ENCODE results near the gene C1orf174.

Gene C1orf174

DNA sequence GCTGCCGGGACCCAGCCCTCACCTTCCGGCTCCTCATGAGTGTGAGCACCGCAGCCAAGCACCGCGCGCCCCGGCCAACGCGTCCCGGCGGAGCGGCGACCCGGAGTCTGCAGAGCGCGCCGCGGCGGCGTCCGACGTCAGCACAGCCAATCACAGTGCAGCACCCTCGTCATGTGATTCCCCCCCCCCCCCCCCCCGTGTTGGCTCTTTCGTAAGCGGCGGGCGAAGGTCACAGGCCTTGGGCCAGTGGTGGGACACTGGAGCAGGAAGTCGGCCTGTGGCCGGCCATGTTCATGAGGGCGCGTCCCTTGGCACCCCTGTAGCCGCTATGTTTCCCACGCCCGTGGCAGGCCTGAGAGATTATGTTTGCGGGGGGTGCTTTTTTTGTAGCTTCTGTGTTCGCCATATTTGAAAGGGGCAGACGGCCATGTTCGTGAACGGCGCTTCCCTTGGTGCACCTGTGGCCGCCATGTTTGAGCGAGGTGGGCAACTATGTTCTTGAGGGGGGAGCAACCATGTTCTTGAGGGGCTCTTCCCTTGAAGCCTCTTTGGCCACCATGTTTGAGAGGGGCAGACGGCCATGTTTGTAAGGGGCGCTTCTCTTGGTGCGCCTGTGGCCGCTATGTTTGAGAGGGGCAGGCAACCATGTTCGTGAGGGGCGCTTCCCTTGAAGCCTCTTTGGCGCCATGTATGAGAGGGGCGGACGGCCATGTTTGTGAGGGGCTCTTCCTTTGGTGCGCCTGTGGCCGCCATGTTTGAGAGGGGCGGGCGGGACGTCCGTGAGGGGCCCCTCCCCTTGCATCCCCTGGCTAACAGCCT is at the start of gene C1orf174:
C1orf174 (minus strand) TSS at position 123 of the 819 bp plus-strand sequence; CDS start at position 37, 86 bp downstream.
- H3K4me3 Mint-ChIP-seq: peak within 1 kb of the TSS; percentile 95
- peak; percentile 74 to 94 for DNase-seq (ENCODE audit: low spot score in 2 of 2)
- H3K9me3 Mint-ChIP-seq: peaks cover 3% of the 10 kb centered on the region
- peaks cover 13% of the 10 kb centered on the region for H3K36me3 Mint-ChIP-seq
- peak within 1 kb of the TSS; percentile 99 for H3K27ac Mint-ChIP-seq
- peak; percentile 83 for ATAC-seq
- H3K4me1 Mint-ChIP-seq: peaks cover 45% of the 10 kb centered on the region

DNA sequence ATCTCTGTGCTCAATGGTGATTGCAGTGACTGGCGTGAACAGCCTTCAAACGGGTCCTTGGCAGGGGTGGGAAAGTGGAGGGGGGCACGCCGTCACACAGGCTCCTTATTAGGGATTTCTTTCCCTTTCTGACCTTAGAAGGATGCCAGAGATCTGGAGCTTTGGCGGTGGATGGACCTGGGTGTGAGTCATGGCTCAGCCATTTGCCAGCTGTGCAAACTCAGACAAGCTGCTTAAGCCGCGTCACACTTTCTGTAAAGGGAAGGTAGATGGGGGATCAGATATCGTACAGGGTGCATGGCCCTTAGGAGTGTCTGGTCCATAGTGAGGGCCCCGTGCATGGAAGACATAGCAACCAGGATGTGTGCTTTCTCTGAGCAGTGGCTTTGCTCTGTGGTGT is 48.3 kb upstream of the C1orf174 start:
- H3K4me3 Mint-ChIP-seq: no peak overlapping the region
- no peaks in the 10 kb centered on the region for H3K9me3 Mint-ChIP-seq
- no peaks in the 10 kb centered on the region for H3K36me3 Mint-ChIP-seq
- DNase-seq (ENCODE audit: low spot score in 2 of 2) (no peak), ATAC-seq (no peak)
- H3K4me1 Mint-ChIP-seq: no peaks in the 10 kb centered on the region
- no peak overlapping the region for H3K27ac Mint-ChIP-seq

DNA sequence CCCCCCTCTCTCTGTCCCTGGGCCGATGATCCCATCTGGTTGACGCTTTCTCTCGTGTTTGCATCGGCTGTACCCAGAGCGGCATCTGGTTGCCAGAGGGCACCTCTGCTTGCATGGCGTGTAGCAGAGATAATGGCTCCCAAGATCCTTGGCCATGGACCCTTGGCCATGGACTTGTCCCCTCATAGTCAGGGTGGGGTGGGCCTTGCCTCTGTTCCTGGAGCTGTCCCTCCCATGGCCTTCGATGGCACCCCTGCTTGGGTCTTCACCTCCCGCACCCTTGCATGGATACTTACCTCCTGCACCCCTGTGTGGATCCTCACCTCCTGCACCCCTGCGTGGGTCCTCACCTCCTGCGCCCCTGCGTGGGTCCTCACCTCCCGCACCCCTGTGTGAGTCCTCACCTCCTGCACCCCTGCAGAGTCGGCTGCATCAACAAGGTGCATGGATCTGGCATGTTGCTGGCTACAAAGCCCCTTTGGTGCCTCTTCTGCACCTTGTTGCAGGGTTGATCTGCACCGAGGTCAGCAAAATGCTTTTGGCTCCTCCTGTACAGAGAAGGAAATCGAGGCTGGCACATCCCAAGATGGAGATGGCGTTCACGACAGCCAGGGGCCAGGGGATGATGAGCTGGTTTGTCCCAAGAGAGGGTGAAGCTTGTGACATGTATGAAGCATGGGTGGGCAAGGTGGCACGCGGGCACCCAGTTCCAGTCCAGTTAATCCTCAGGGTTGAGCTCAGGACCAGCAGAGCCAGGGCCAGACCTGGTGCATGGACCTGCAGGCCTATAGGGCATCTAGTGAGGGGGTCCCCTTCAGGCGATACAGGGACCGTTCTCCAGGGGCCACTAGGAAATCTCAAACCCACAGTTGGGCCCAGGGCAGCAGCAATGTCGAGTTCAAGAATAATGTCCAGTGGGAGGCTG is 46.1 kb upstream of the C1orf174 start:
- H3K27ac Mint-ChIP-seq: no peak overlapping the region
- no peak for ATAC-seq
- H3K36me3 Mint-ChIP-seq: no peaks in the 10 kb centered on the region
- H3K4me1 Mint-ChIP-seq: no peaks in the 10 kb centered on the region
- H3K9me3 Mint-ChIP-seq: no peaks in the 10 kb centered on the region
- H3K4me3 Mint-ChIP-seq: no peak overlapping the region
- no peak for DNase-seq (ENCODE audit: low spot score in 2 of 2)

DNA sequence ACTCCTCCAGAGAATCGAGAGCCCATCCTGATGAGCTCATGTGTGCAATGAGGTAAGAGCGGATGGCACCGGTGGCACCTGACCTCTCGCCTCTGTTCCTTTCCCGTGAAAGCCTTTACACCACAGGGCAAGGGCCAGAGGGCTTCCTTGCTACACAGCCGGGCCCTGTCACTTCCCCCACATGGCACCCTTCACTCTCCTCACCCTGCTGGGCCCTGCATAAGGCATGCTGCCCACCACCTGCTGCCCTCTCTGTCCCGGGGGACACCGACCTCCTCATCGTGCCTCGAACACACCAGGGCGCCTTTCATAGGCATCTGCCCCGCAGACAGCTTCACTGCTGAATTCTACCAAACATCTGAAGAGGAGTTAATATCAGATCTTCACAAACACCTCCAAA is 45.1 kb upstream of the C1orf174 start:
- peak; percentile 9 for ATAC-seq
- Mint-ChIP-seq H3K36me3 (no peaks in the 10 kb centered on the region), H3K9me3 (no peaks in the 10 kb centered on the region), H3K4me3 (no peak overlapping the region), H3K27ac (no peak overlapping the region), H3K4me1 (no peaks in the 10 kb centered on the region)
- DNase-seq (ENCODE audit: low spot score in 2 of 2): no peak

DNA sequence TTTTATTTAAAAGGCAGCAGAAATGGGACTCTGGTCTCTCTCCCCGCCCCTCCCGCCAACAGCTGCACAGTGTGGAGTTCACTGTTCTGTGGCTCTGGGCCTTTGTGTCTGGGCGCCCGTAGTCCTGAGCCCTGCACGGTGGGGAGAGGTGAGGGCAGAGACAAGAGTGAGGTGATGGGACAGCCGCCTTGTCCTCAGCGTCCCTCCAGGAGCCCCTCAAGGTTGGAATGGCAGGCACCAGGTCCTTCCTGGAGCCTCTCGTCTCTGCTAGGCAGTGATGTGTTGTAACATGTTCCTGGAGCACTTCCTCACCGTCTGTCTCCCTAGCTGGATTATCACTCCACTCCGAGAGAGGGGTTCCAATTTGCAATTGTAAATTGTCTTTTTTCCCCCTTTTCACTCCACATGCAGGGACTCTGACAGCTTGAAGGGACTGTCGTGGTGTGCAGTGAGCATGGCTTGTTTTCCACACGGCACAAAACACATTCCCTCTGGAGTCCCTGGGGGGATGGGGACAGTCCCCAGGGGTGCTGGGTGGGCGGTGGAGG is 44.6 kb upstream of the C1orf174 start:
- Mint-ChIP-seq H3K36me3 (no peaks in the 10 kb centered on the region), H3K4me3 (no peak overlapping the region), H3K9me3 (no peaks in the 10 kb centered on the region), H3K4me1 (no peaks in the 10 kb centered on the region), H3K27ac (no peak overlapping the region)
- DNase-seq (ENCODE audit: low spot score in 2 of 2) (no peak), ATAC-seq (no peak)

DNA sequence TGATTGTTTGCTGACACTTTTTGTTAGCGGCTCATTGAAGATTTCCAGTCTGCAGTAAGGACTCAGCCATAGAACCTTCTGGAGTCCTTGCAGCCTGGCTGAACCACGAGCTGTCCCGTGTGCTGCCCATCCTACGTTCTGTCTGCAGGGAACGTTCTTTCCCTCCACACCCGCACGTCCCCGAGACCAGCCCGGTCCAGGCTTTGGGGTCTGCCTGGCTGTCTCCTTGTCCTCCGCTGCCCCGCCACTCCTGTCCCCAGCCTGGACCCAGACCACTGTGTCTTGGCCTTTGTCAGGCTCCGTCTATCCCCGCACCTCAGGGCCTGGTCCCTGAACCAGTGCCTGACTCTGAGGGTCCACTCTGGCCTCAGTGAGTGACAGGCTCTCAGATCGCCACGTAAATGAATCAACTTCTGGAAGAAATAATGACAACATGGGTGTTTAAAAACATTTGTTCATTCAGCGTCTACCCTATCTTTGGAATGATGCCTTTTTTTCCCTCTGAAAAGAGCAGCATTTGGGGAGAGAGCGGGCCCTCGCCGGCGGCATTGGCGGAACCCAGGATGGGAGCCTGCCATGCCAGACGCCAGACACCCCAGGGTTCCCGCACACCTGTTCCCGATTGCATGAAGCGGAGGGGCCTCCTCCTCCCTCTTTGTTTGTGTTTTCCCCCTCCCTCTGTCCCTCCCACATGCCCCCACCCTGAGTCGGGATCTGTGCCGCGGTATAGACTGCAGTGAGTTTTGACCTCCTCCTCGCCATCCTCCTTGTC is 43.9 kb upstream of the C1orf174 start:
- Mint-ChIP-seq H3K4me1 (no peaks in the 10 kb centered on the region), H3K9me3 (no peaks in the 10 kb centered on the region), H3K4me3 (no peak overlapping the region), H3K36me3 (no peaks in the 10 kb centered on the region), H3K27ac (no peak overlapping the region)
- DNase-seq (ENCODE audit: low spot score in 2 of 2) (no peak), ATAC-seq (no peak)

DNA sequence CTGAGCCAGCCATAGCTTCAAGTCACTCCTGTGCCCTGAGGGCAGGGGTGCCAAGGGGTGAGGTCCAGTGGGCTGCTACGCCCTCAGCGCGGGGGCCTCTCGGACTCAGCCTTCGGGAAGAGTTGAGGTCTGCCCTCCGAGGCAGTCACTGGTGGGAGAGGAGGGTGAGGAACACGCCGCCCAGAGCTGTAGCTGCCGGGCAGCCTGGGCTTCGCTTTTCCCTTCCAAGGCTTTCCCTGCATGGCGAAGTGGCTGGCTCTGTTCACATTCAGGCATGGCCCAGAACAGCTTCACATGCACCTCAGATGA is 43.0 kb upstream of the C1orf174 start:
- DNase-seq (ENCODE audit: low spot score in 2 of 2) (no peak), ATAC-seq (no peak)
- no peaks in the 10 kb centered on the region for H3K36me3 Mint-ChIP-seq
- no peaks in the 10 kb centered on the region for H3K4me1 Mint-ChIP-seq
- H3K9me3 Mint-ChIP-seq: no peaks in the 10 kb centered on the region
- H3K27ac Mint-ChIP-seq: no peak overlapping the region
- H3K4me3 Mint-ChIP-seq: no peak overlapping the region

DNA sequence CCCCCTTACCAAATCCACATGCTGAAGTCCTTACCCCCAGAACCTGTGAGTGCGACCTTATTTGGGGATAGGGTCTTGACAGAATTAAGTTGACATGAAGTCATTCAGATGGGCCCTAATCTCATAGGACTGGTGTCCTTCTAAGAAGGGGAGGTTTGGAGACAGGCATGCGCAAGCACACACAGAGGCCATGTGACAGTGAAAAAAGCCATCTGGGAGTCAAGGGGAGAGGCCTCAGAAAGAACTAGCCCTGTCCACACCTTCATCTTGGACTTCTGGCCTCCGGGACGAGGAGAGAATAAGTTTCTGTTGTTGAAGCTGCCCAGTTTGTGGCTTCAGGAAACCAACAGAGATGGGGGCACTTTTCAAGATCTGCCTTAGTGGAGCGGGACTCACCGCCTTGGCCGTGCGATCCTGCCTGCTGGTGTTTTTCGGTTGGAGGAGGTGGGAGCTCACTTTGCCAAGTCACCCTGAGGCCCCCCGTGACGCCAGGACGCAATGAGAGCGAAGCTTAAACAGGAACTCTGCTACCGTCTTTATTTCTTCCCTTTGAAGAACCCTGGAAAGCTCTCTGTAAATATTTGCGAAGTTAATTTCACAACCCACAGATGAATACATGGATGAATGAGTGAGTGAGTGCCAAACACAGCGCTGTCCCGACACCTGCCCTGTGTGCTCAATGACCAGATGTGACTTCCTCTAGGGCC is 42.5 kb upstream of the C1orf174 start:
- H3K9me3 Mint-ChIP-seq: no peaks in the 10 kb centered on the region
- H3K27ac Mint-ChIP-seq: no peak overlapping the region
- H3K4me1 Mint-ChIP-seq: no peaks in the 10 kb centered on the region
- H3K36me3 Mint-ChIP-seq: no peaks in the 10 kb centered on the region
- no peak overlapping the region for H3K4me3 Mint-ChIP-seq
- no peak for DNase-seq (ENCODE audit: low spot score in 2 of 2)
- ATAC-seq: no peak

DNA sequence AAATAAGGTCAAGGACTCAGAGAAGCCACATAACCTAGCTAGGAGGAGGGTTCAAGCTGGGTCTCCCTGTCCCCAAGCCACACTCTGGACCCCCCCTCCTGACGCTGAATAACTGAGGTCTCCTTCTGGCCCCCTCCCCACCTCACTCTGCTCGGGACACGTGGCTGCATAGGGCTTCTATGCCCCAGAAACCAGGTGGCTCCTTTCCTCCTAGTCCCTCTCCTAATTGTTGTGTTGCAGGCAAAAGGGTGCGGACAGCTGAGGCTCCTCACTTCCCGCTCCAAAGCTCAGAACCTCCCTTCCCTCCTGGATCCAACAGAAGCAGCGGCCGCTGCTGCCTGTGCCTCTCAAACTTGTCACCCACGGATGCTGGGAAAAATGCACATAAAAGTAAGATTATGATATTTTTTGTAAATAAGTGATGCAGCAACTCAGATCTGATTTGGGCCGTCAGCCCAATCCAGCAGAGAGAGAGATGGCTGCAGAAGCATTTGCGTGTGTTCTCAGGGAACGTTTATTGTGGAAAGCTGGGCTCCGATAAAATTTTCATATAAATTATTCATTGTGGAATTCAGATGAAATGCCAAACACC is 40.8 kb upstream of the C1orf174 start:
- no peak for ATAC-seq
- Mint-ChIP-seq H3K36me3 (no peaks in the 10 kb centered on the region), H3K27ac (no peak overlapping the region), H3K9me3 (no peaks in the 10 kb centered on the region), H3K4me1 (no peaks in the 10 kb centered on the region), H3K4me3 (no peak overlapping the region)
- no peak for DNase-seq (ENCODE audit: low spot score in 2 of 2)

DNA sequence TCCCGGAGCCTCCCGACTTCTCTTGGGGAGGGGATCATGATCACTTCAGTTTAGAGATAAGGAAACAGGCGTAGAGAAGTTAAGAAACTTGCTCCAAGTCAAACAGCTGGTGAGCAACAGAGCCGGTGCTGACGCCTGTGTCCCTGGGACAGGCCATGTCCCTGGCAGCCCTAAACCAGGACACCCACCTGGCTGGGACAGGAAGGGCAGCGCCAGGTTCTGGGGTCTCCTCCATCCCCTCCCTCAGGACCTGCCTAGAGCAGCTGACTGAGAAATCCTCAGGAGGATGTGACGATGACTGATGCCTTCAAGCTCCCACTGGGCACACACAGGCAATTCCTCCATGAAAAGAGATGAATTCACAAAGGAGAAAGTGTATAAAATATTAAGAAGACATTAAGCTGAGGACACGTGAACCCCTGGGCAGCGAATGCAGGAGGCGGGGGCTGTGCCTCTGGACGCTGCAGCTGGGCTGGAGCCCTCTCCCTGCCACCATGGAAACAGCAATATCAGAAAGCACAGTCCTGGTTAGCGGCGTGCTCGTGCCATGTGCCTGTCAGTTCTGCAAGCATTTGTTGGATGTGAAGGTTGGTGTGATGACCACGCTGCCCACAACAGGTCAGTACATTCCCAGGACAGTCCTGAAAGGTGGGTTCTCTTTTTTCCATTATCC is 40.1 kb upstream of the C1orf174 start:
- ATAC-seq: no peak
- no peaks in the 10 kb centered on the region for H3K4me1 Mint-ChIP-seq
- H3K27ac Mint-ChIP-seq: no peak overlapping the region
- H3K4me3 Mint-ChIP-seq: no peak overlapping the region
- no peaks in the 10 kb centered on the region for H3K9me3 Mint-ChIP-seq
- no peak for DNase-seq (ENCODE audit: low spot score in 2 of 2)
- H3K36me3 Mint-ChIP-seq: no peaks in the 10 kb centered on the region

DNA sequence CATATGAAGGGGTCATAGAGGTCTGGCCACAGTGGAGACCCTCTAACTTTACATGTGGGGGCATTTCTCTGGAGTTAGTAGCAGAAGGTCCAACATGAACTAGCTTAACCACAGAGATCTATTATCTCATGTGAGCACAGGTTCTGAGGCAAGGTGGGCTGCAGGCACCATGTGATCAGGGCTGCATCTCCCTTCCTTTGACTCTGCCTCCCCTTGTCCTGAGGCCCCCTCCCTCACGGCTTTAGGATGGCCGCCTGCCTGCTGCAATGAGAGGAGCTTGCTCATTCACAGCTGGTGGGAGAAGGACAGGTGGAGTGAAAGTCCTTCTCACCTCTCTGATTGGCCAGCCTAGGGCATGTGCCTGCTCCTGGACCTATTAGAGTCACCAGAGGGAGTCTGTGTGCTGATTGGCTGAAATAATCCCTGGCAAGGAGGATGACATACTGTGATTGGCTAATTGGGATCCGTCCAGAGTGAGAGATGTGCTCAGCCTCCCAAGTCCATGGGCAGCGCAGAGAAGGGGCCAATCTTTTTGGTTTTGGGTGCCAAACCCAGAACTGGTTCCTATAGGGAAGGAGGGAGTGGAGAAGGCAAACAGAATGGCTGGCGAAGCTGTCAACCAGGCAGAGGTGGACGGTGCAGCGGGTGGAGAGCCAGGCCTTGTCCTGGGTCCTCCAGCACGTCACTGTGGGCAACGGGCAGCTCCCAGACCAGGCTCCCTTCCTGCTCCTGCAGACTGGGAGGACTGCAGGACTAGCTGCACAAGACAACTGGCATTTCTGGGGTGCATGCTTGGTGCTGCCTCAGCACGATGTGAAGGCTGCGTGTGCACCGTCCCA is 39.4 kb upstream of the C1orf174 start:
- H3K4me3 Mint-ChIP-seq: no peak overlapping the region
- H3K36me3 Mint-ChIP-seq: no peaks in the 10 kb centered on the region
- H3K27ac Mint-ChIP-seq: no peak overlapping the region
- no peak for DNase-seq (ENCODE audit: low spot score in 2 of 2)
- no peaks in the 10 kb centered on the region for H3K9me3 Mint-ChIP-seq
- H3K4me1 Mint-ChIP-seq: no peaks in the 10 kb centered on the region
- no peak for ATAC-seq

DNA sequence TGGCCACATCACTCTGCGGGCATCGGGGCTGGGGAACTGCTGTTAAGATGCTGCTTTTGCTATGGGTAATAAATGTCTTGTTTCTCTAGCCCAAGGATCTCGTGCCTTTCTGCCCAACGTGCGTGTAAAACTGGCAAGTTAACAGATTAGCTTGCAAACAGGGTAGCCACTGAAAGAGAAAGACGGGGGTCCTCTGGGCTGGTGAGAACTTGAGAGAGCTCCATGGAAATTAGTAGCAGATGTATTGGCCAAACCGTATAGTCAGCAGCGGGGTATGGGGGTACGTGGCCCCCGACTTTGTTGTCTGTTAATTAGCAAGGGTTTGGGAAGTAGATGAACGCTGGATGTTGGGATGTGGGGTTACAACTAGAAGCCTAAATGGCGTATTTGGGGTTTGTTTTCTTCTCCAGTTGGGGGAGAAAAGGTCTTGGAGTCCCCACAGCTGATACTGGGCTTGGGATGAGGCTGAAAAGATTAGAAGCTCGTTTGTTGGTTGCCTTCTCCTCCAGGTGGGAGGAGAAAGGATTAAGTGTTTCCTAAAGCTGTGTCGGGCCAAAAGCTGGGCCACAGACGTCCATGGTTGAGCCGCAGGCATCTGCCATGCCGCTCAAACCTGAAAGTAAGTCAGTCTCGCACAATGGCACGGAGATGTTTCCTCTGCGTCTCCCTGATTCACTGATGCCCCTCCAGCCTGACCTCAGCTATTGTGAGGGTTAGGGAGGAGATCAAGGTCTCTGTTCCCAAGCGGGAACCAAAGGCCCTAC is 32.3 kb upstream of the C1orf174 start:
- Mint-ChIP-seq H3K9me3 (no peaks in the 10 kb centered on the region), H3K36me3 (no peaks in the 10 kb centered on the region), H3K27ac (no peak overlapping the region), H3K4me1 (peaks cover 18% of the 10 kb centered on the region), H3K4me3 (no peak overlapping the region)
- no peak for DNase-seq (ENCODE audit: low spot score in 2 of 2)
- no peak for ATAC-seq

All from stimulated activated effector memory CD8-positive, alpha-beta T cell treated with anti-CD3 and anti-CD28 coated beads, Interleukin-12 subunit alpha, Interleukin-12 subunit beta, amount 100 ng/mL, for 72 hours (primary cell).